ENCODE data around the gene LIN52. TPM values are rescaled to one million over a fixed set of nuclear protein-coding genes. Genes with fewer than 3 reads are reported as not detected.
A peak's percentile ranks its signal among the peaks of the same experiment; 100 is the strongest.

Gene LIN52
- total RNA-seq, 2 donors from 2014 or later, result 8.7 to 22.1 TPM

DNA sequence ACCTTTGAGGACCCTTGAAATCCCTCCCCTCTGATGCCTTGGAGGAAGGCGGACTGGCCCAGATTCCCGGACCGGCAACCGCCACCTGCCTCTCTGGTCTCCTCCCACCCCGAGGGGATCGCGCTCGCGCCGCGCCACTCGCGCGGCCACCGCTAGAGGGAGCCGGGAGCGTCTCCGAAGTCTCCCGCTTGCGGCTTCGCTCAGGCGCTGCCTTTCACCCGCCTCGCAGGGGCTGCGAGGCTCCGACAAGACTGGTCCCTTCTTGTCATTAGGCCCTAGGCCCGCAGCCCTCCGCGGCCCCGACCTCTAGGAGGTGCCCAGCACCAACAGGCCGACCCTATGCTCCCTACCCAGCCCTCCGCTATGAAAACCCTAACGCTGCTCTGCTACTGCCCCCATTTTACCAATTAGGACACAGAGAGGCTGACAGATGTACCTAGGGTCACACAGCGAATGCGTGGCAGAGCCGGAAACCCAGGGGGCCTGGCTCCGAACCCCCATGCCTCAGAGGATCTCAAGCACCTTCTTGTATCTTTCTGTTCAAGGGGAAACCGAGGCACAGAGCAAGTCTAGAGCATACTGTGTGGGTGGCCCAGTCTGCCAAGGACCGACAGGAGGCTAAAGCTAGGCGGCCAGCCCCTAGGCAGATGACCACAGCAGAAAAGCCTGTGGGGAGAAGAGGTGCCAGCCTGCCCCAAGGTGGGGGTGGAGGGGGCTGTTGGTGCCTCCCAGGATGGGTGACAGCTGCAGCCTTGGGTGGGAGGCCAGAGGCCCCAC lies 133.1 kb downstream of the LIN52 start:
- H3K27me3 ChIP-seq (replicated peaks; ENCODE audit: insufficient read depth), result no peaks in the 10 kb centered on the region
- H3K4me1 ChIP-seq (ENCODE audit: control insufficient read depth in 1 of 2, low read depth in 2 of 2), result peaks cover 4 to 14% of the 10 kb centered on the region in 2 donors
- no peaks in the 10 kb centered on the region for H3K36me3 ChIP-seq
- no peak for DNase-seq (ENCODE audit: low spot score)
- H3K4me3 ChIP-seq, result peak overlapping the region; percentile 60
- H3K27ac ChIP-seq, result no peak overlapping the region
- no peaks in the 10 kb centered on the region for H3K9me3 ChIP-seq
- TF ChIP-seq, protein P1, sequence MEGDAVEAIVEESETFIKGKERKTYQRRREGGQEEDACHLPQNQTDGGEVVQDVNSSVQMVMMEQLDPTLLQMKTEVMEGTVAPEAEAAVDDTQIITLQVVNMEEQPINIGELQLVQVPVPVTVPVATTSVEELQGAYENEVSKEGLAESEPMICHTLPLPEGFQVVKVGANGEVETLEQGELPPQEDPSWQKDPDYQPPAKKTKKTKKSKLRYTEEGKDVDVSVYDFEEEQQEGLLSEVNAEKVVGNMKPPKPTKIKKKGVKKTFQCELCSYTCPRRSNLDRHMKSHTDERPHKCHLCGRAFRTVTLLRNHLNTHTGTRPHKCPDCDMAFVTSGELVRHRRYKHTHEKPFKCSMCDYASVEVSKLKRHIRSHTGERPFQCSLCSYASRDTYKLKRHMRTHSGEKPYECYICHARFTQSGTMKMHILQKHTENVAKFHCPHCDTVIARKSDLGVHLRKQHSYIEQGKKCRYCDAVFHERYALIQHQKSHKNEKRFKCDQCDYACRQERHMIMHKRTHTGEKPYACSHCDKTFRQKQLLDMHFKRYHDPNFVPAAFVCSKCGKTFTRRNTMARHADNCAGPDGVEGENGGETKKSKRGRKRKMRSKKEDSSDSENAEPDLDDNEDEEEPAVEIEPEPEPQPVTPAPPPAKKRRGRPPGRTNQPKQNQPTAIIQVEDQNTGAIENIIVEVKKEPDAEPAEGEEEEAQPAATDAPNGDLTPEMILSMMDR (IDR thresholded peaks at IDR 0.05), result peak; percentile 92
- ATAC-seq (ENCODE audit: insufficient number of reproducible peaks, low FRiP score, low read depth), result peak; percentile 48

DNA sequence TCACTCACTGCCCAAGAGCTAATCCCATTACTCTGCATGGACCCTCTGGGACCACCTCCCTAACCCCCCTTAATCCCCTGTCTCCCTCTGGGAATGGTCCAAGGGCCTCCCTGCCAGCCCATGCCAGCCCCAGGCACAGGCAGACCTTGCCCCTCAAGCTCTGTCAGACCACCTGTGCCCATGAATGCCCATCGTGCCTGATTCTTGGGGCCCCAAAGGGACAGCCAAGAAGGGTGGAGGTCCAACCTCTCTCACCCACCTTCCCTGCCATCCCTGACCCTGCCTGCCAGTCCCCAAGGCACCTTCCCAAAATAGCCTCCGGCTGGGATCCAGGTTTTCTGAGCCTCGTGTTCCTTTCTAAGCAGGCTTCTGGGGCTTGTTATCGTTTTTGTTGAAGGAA lies 133.7 kb downstream of the LIN52 start:
- Histone ChIP-seq H3K4me3 (no peak overlapping the region), H3K9me3 (no peaks in the 10 kb centered on the region), H3K36me3 (no peaks in the 10 kb centered on the region), H3K27ac (no peak overlapping the region), H3K27me3 (replicated peaks; ENCODE audit: insufficient read depth) (no peaks in the 10 kb centered on the region), H3K4me1 (ENCODE audit: control insufficient read depth in 1 of 2, low read depth in 2 of 2) (peaks cover 4 to 14% of the 10 kb centered on the region in 2 donors)
- TF ChIP-seq, protein P1 (IDR thresholded peaks at IDR 0.05), result no peak
- ATAC-seq (ENCODE audit: insufficient number of reproducible peaks, low FRiP score, low read depth) (no peak), DNase-seq (ENCODE audit: low spot score) (no peak)

DNA sequence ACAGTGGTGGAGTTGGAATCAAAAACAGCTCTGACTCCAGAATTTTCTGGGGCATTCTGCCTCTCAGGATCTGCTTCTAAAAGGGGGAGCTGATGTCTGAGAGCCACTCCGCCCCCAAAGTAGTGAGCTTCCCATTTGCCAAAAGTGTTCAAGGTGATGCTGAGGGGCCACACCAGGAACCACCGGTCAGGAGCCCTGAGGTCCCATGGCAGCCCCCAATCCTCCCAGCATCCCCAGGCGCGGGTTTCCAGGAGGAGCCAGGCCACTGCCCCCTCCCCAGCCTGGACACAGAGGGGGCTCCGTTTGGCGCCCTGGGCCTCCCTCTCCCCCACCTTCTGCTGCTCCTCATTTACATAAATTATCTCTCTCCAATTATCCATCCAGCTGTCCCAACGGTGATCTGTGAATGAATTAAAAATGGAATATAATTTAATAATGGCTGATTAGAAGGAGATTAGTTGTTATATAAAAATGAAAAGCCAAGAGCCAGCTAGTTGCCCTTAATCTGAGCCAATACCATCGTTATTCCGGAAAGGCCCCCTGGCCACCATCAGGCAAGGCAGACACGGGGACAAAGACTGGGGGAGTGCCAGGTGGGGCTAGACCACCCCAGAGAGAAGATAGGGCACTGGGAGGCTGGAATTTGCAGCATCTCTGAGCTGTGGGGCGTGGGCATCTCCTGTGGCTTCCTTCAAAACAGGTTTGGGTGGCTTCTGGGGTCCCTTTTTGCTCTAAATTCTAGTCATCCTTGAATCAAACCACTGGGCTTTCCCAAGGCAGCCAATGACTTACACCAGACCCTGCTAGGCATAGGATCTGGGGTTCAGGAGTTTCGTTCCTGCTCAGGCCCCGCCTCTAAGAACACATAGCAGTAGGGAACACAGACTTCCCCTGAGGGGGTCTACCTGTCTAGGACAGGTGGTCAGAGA lies 134.8 kb downstream of the LIN52 start:
- TF ChIP-seq, protein P1 (IDR thresholded peaks at IDR 0.05), result no peak
- Histone ChIP-seq H3K27me3 (replicated peaks; ENCODE audit: insufficient read depth) (no peaks in the 10 kb centered on the region), H3K4me3 (no peak overlapping the region), H3K4me1 (ENCODE audit: control insufficient read depth in 1 of 2, low read depth in 2 of 2) (peaks cover 4 to 14% of the 10 kb centered on the region in 2 donors), H3K36me3 (no peaks in the 10 kb centered on the region), H3K9me3 (no peaks in the 10 kb centered on the region), H3K27ac (no peak overlapping the region)
- DNase-seq (ENCODE audit: low spot score) (no peak), ATAC-seq (ENCODE audit: insufficient number of reproducible peaks, low FRiP score, low read depth) (no peak)

DNA sequence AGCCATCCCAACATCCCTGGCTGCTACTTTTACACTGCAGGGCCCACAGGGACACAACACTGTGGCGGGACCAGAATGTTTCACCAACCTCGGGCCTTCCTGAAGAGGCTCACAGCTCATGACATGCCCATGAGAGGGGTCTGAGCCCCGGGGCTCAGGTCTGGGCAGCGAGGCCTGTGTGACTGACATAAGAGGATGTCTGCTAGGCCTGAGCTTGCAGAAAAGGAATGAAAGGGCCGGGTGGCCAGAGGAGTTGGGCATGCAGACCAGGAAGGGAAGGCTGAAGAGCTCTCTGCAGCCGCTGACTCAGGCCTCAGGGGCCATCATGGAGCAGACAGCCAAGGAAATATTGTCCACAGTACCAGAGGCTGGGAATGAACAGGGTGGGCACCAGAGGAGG lies 136.2 kb downstream of the LIN52 start:
- DNase-seq (ENCODE audit: low spot score), result no peak
- no peak for ATAC-seq (ENCODE audit: insufficient number of reproducible peaks, low FRiP score, low read depth)
- H3K27me3 ChIP-seq (replicated peaks; ENCODE audit: insufficient read depth), result no peaks in the 10 kb centered on the region
- no peaks in the 10 kb centered on the region for H3K36me3 ChIP-seq
- H3K9me3 ChIP-seq, result no peaks in the 10 kb centered on the region
- no peak overlapping the region for H3K4me3 ChIP-seq
- peaks cover 4 to 14% of the 10 kb centered on the region in 2 donors for H3K4me1 ChIP-seq (ENCODE audit: control insufficient read depth in 1 of 2, low read depth in 2 of 2)
- no peak overlapping the region for H3K27ac ChIP-seq
- TF ChIP-seq, protein P1 (IDR thresholded peaks at IDR 0.05), result no peak

DNA sequence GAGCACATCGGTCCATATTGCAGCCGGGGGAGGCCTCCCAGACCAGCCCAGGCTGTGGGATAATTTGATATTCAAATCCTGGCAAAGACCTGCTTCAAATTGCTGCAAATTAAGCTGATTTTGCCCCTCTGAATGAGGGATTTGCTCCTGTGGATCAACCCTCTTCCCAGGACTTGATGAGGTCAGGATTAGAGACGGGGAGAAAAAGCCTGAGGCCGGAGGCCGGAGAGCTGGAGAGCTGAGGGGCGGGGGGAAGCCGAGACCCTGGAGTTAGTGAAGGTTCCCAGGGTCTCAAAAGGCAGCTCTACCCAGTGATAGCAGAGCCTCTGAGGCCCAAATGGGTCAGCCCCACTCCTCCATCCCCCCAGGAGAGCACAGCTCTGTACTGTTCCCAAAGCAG lies 137.0 kb downstream of the LIN52 start:
- TF ChIP-seq, protein P1 (IDR thresholded peaks at IDR 0.05), result no peak
- Histone ChIP-seq H3K4me1 (ENCODE audit: control insufficient read depth in 1 of 2, low read depth in 2 of 2) (peaks cover 4 to 14% of the 10 kb centered on the region in 2 donors), H3K4me3 (no peak overlapping the region), H3K9me3 (no peaks in the 10 kb centered on the region), H3K27me3 (replicated peaks; ENCODE audit: insufficient read depth) (no peaks in the 10 kb centered on the region), H3K27ac (no peak overlapping the region), H3K36me3 (no peaks in the 10 kb centered on the region)
- no peak for DNase-seq (ENCODE audit: low spot score)
- ATAC-seq (ENCODE audit: insufficient number of reproducible peaks, low FRiP score, low read depth), result no peak

Measured in thoracic aorta (tissue), 2 donors.